ENCODE results near the gene KCNF1.

The KCNF1 gene

DNA sequence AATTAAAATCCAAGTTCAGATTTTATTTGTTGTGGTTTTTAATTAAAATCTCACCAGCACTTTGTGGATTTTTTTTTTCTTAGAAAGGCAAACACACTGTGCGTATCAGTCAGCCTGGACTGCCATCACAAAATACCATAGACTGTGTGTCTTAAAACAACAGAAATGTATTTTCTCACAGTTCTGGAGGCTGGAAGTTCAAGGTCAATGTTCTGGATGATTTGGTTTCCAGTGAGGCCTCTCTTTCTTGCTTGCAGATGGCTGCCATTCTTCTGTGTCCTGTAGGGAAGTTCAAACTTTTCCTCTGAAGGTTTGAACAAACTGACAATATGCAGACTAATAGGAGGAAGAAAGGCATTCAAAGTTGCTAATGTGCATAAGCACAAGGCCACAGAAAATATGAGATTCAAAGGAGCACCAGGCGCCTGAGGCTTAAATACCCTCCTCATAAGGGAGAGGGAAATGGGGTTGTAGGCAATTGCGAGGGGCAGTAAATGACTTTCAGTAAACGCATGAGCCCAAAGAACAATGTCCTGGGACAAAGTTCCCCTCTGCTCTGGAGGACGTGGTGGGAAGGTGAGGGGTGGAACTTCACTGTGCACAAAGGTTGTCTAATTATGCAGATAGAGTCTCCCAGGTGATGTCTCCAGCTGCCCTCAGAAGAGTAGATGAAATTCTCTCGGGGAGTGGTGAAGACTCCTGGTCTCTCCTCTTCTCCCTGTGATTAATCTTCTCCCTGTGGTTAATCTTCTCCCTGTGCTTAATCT, 26.5 kb upstream of the KCNF1 start:
- no peak overlapping the region for H3K4me3 ChIP-seq (replicated peaks; ENCODE audit: low read depth, low read length)
- TF ChIP-seq, protein P1, sequence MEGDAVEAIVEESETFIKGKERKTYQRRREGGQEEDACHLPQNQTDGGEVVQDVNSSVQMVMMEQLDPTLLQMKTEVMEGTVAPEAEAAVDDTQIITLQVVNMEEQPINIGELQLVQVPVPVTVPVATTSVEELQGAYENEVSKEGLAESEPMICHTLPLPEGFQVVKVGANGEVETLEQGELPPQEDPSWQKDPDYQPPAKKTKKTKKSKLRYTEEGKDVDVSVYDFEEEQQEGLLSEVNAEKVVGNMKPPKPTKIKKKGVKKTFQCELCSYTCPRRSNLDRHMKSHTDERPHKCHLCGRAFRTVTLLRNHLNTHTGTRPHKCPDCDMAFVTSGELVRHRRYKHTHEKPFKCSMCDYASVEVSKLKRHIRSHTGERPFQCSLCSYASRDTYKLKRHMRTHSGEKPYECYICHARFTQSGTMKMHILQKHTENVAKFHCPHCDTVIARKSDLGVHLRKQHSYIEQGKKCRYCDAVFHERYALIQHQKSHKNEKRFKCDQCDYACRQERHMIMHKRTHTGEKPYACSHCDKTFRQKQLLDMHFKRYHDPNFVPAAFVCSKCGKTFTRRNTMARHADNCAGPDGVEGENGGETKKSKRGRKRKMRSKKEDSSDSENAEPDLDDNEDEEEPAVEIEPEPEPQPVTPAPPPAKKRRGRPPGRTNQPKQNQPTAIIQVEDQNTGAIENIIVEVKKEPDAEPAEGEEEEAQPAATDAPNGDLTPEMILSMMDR (IDR thresholded peaks at IDR 0.05; ENCODE audit: low read depth, low read length, missing control alignments) = no peak
- no peak for DNase-seq (ENCODE audit: extremely low read depth, low read depth)

DNA sequence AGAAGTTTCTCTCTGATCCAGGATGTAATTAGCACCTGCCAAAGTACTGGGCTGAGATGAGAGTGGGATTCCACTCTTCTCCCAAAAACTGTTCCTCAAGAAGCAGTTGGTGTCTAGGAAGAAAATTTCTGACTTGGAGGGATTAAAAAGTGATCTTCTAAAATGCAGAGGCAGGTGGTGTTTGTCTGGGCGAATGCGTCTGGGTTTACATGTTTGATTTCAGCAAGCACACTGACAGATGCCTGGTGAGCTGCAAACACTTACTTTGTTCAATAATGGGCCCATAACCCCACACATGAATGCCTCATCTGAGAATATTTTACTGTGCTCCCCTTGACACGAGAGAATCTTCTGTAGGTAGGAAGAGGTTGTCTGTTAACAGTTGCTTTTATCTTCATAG, 24.3 kb upstream of the KCNF1 start:
- no peak overlapping the region for H3K4me3 ChIP-seq (replicated peaks; ENCODE audit: low read depth, low read length)
- TF ChIP-seq, protein P1 (IDR thresholded peaks at IDR 0.05; ENCODE audit: low read depth, low read length, missing control alignments) = no peak
- DNase-seq (ENCODE audit: extremely low read depth, low read depth) = no peak

DNA sequence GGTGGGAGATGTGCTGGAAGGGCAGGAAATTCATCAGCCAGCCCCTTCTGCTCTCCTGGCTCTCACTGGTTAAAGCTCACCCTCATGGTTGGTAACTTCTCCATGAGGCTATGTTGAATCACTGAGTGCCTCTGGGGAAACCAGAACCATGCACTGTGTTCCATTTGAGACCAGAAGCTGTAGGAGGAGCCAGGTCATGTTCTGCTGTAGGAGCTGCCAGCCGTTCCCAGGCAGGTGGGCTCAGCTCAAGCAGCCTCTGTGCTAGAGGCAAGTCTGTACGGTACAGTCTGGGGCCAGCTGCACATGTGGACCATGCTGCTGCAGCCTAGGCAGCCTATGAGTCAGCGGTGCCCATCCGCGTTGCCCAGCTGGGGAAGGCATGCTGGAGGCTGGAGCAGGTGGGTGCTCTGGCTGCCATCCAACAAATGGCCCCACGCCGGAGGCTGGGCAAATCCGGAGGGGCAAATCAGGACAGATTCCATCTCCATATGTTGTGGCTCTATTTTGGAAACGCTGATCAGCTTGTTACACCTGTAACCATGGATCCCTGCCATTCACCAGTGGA, 22.0 kb upstream of the KCNF1 start:
- H3K4me3 ChIP-seq (replicated peaks; ENCODE audit: low read depth, low read length) = no peak overlapping the region
- no peak for DNase-seq (ENCODE audit: extremely low read depth, low read depth)
- TF ChIP-seq, protein P1 (IDR thresholded peaks at IDR 0.05; ENCODE audit: low read depth, low read length, missing control alignments) = no peak

DNA sequence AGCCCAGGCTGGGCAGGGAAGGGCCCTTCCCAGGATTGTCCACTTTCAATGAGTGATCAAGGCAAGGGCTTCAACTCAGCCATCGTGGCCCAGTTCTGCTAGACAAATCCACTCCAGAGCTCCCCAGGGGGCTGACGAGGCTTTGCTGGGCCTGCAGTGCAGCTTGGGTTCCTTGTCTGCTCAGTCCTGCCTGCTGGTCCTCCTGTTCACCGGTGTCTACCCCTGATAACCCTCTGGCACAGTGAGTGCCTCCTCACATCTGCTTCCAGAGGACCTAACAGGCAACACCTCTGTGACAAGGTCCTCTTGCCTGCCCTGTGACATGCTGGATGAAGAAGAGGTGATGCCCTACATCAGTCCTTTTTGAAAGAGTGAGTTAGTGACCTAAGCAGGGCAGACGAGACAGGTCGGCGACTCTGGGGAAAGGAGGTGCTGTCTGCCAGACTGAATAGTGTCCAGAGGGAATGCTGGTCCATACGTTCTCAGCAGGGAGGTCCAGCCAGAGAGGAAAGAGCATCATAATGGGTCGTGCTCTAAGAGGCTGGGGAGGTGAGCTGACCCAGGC, 20.9 kb upstream of the KCNF1 start:
- DNase-seq (ENCODE audit: extremely low read depth, low read depth) = no peak
- no peak overlapping the region for H3K4me3 ChIP-seq (replicated peaks; ENCODE audit: low read depth, low read length)
- TF ChIP-seq, protein P1 (IDR thresholded peaks at IDR 0.05; ENCODE audit: low read depth, low read length, missing control alignments) = no peak

DNA sequence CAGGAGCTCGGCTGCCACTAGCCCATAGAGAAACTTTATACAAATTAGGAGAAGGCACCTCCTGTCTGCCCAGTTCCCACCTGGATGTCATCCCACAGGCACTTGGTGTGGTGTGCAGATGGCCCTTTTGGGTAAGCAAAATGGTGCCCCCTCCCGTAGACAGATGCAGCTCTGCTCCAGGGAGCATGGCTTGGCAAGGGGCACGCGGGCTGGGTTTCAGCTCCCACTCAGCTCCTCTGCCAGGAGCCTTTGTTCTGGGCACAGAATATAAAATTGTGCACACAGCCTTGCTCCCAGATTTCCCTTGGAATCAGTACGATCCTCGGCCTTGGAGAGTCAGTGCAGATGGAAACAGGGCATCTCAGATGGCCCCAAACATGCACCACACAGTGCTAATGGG, 20.3 kb upstream of the KCNF1 start:
- H3K4me3 ChIP-seq (replicated peaks; ENCODE audit: low read depth, low read length) = no peak overlapping the region
- TF ChIP-seq, protein P1 (IDR thresholded peaks at IDR 0.05; ENCODE audit: low read depth, low read length, missing control alignments) = no peak
- DNase-seq (ENCODE audit: extremely low read depth, low read depth) = no peak

DNA sequence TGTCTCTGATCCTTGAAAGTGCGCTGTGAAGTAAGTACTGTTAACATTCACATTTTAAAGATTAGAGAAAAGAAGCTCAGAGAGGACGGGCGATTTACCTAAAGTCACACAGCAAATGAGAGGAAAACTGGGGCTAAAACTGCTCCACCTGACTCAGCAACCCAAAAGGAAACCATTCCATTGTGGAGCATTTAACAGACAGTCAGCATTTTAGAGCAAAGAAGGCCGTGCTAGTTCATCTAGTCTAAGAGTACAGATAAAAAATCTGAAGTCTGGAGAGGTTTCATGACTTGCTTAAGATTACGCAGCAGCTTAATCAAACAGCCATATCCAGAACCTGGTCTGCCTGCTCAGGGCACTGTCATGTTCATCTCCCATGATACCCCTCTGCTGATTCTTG, 19.9 kb upstream of the KCNF1 start:
- no peak overlapping the region for H3K4me3 ChIP-seq (replicated peaks; ENCODE audit: low read depth, low read length)
- no peak for DNase-seq (ENCODE audit: extremely low read depth, low read depth)
- TF ChIP-seq, protein P1 (IDR thresholded peaks at IDR 0.05; ENCODE audit: low read depth, low read length, missing control alignments) = no peak
